B cell (primary cell): ENCODE results near the gene TMEM256. TPM values are rescaled to one million over a fixed set of nuclear protein-coding genes. Genes with fewer than 3 reads are reported as not detected.

ENCODE experiments used
- ATAC-seq: fragments of 200-7000 bp; cut with Tn5 transposase; one replicate; pipeline ENCODE4 v1.10.0; 2021; ENCODE audit warnings: low read depth, mild to moderate bottlenecking, moderate number of reproducible peaks, moderate library complexity
- CTCF ChIA-PET: fragments of 350-600 bp; sonication (Branson Sonifier 250); formaldehyde crosslinking; loops from one replicate; lab custom pipeline; 2021; ENCODE audit warnings: antibody characterized with exemption, inconsistent platforms; lab: Charles Lee
- POLR2A ChIA-PET: fragments of 350-600 bp; sonication (Branson Sonifier 250); formaldehyde crosslinking; loops from one replicate; lab custom pipeline; 2021; ENCODE audit warnings: antibody characterized with exemption; lab: Charles Lee
- DNase-seq: peaks from one replicate; pipeline ENCODE4 v3.0.0; 2013
- H2AFZ ChIP-seq: 2 replicates; pipeline ENCODE4 v1.6.1; 2012; ENCODE audit warnings: mild to moderate bottlenecking, low read depth, low read length; ENCODE audit not compliant: insufficient read depth, poor library complexity, severe bottlenecking
- H3K27ac ChIP-seq, 2 donors: 1 replicate in 1 of 2; 2 replicates in 1 of 2; pipeline ENCODE4 v1.5.1; 2012 to 2013; ENCODE audit warnings: low read length in 2 of 2, mild to moderate bottlenecking in 2 of 2, moderate library complexity in 1 of 2
- H3K27me3 ChIP-seq, 4 experiments: fragments of 200-600 bp in 1 of 4; sonication (generic) in 1 of 4; replicated peaks in 1 of 4; 1 replicate in 2 of 4; 2 replicates in 2 of 4; pipeline versions ENCODE4 v1.6.1 to v1.7.0; 2013 to 2016; ENCODE audit warnings: low read length in 3 of 4, mild to moderate bottlenecking in 2 of 4, mixed read lengths in 1 of 4, moderate library complexity in 1 of 4; ENCODE audit not compliant: insufficient read depth in 4 of 4, control insufficient read depth in 3 of 4; ENCODE audit errors: control extremely low read depth in 1 of 4
- H3K36me3 ChIP-seq, 2 experiments: replicated peaks in 1 of 2; 1 replicate in 1 of 2; 2 replicates in 1 of 2; pipeline versions ENCODE4 v1.6.1 to v1.7.1; 2013; ENCODE audit warnings: low read length in 1 of 2; ENCODE audit not compliant: insufficient read depth in 2 of 2, control insufficient read depth in 1 of 2; ENCODE audit errors: control extremely low read depth in 1 of 2, extremely low read depth in 1 of 2
- H3K4me1 ChIP-seq, 2 donors: fragments of 200-600 bp in 1 of 2; sonication (generic) in 1 of 2; 1 replicate in 1 of 2; 2 replicates in 1 of 2; pipeline versions ENCODE4 v1.5.1 to v1.6.1; 2013 to 2017; ENCODE audit warnings: low read length in 2 of 2; ENCODE audit not compliant: control insufficient read depth in 2 of 2, insufficient read depth in 2 of 2
- H3K4me2 ChIP-seq: replicated peaks from 2 replicates; pipeline ENCODE3; 2012; ENCODE audit warnings: mild to moderate bottlenecking, low read depth, low read length; ENCODE audit not compliant: poor library complexity, severe bottlenecking
- H3K4me3 ChIP-seq, 5 experiments: fragments of 200-600 bp in 1 of 5; sonication (generic) in 1 of 5; 1 replicate in 3 of 5; 2 replicates in 2 of 5; pipeline versions ENCODE4 v1.5.1 to v1.7.0; 2011 to 2016; ENCODE audit warnings: low read length in 4 of 5, mild to moderate bottlenecking in 4 of 5, low read depth in 2 of 5, control low read depth in 1 of 5, moderate library complexity in 1 of 5; ENCODE audit not compliant: insufficient read depth in 1 of 5; ENCODE audit errors: control extremely low read depth in 1 of 5, extremely low read depth in 1 of 5
- H3K79me2 ChIP-seq: fragments of 200-600 bp; sonication (generic); one replicate; pipeline ENCODE4 v1.6.0; 2016; ENCODE audit warnings: low read length; ENCODE audit not compliant: control insufficient read depth, insufficient read depth
- H3K9ac ChIP-seq: fragments of 200-600 bp; sonication (generic); 2 replicates; pipeline ENCODE4 v1.6.1; 2017; ENCODE audit warnings: mild to moderate bottlenecking, low read length, moderate library complexity
- H3K9me3 ChIP-seq, 3 donors: one replicate each; pipeline versions ENCODE4 v1.6.1 to v1.7.1; 2013; ENCODE audit warnings: low read length in 2 of 3; ENCODE audit not compliant: control insufficient read depth in 2 of 3, insufficient read depth in 1 of 3; ENCODE audit errors: control extremely low read depth in 1 of 3
- H4K20me1 ChIP-seq: 2 replicates; pipeline ENCODE4 v1.6.0; 2012; ENCODE audit warnings: mild to moderate bottlenecking, low read length; ENCODE audit not compliant: insufficient read depth, control insufficient read depth, poor library complexity, severe bottlenecking
- H3K27ac Mint-ChIP-seq: one replicate; pipeline ENCODE4 v1.8.0; 2021; ENCODE audit warnings: mixed read lengths
- H3K27me3 Mint-ChIP-seq: one replicate; pipeline ENCODE4 v1.8.0; 2021; ENCODE audit warnings: mixed read lengths
- H3K4me1 Mint-ChIP-seq: one replicate; pipeline ENCODE4 v1.8.0; 2021; ENCODE audit warnings: mixed read lengths
- H3K4me3 Mint-ChIP-seq: one replicate; pipeline ENCODE4 v1.8.0; 2021; ENCODE audit warnings: mixed read lengths
- H3K9me3 Mint-ChIP-seq: one replicate; pipeline ENCODE4 v1.8.0; 2022; ENCODE audit warnings: mixed read lengths; ENCODE audit not compliant: insufficient read depth
- EZH2 ChIP-seq: IDR thresholded peaks from 2 replicates; pipeline ENCODE4 v1.6.1; 2012; ENCODE audit warnings: borderline replicate concordance, low read depth, mild to moderate bottlenecking, moderate library complexity, low read length; ENCODE audit not compliant: insufficient read depth, poor library complexity, severe bottlenecking
- WGBS: methylation state at CpG from one replicate; pipeline ENCODE4 v1.1.5; 2013; ENCODE audit warnings: missing lambda C conversion rate; ENCODE audit not compliant: insufficient coverage; 5-methylcytosine and 5-hydroxymethylcytosine counted together
- intact Hi-C: fragments of 100-400 bp; cut with micrococcal nuclease; formaldehyde crosslinking; loops from one replicate; pipeline ENCODE4 v1.10.0; 2022
- polyA plus RNA-seq: library from polyadenylated mRNA; depleted of rRNA; stranded (reverse); fragments of >200 nt; gene quantifications from 2 replicates; pipeline ENCODE4 v1.2.3, GENCODE V29; 2012
- total RNA-seq, 2 donors: library from RNA; stranded (reverse); fragments of 120-200 nt in 1 of 2; gene quantifications; 1 replicate in 1 of 2; 2 replicates in 1 of 2; pipeline versions ENCODE4 v1.2.3 to v1.2.4, GENCODE V29; 2013 to 2022
- TF ChIP-seq, protein P1 (sequence below): fragments of 200-600 bp; IDR thresholded peaks from one replicate; pipeline ENCODE4 v1.8.0; 2022; ENCODE audit warnings: antibody characterized with exemption, mild to moderate bottlenecking

Gene TMEM256
- total and polyA plus RNA-seq, 2 donors (not counting 1 experiment from before 2014, with no cell fraction given) = 65.4 to 67.8 TPM

DNA sequence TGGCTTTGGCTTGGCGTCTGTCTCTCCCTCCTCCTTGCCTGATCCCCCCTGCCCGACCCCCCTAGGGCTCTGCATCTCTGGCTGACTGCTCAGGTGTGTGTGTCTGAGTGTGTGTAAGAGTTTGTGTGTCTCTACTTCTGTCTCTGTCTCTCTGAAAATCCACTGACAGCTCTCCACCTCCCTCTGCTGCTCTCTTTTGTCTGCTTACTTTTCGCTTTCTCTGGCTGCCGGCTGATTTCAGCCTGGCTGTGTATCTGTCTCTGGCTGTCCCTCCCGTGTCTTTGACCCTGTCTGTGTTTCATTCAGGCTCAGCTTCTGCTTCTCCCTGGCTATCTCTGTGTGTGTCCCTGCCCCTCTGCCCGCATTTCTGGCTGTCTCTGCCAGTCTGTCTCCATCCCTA, 12.4 kb upstream of the TMEM256 start:
- H3K4me1 ChIP-seq = no peaks in the 10 kb centered on the region
- no peaks in the 10 kb centered on the region for H3K36me3 ChIP-seq
- CTCF ChIA-PET = interaction anchor here (1.2 kb wide), 1 partner anchor 60 kb away, joined by 4 read pairs; no protein-coding TSS in a partner anchor
- TF ChIP-seq, protein P1, sequence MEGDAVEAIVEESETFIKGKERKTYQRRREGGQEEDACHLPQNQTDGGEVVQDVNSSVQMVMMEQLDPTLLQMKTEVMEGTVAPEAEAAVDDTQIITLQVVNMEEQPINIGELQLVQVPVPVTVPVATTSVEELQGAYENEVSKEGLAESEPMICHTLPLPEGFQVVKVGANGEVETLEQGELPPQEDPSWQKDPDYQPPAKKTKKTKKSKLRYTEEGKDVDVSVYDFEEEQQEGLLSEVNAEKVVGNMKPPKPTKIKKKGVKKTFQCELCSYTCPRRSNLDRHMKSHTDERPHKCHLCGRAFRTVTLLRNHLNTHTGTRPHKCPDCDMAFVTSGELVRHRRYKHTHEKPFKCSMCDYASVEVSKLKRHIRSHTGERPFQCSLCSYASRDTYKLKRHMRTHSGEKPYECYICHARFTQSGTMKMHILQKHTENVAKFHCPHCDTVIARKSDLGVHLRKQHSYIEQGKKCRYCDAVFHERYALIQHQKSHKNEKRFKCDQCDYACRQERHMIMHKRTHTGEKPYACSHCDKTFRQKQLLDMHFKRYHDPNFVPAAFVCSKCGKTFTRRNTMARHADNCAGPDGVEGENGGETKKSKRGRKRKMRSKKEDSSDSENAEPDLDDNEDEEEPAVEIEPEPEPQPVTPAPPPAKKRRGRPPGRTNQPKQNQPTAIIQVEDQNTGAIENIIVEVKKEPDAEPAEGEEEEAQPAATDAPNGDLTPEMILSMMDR = no peak
- TF ChIP-seq EZH2 = no peak
- no peak overlapping the region for H3K9ac ChIP-seq
- H2AFZ ChIP-seq = no peak overlapping the region
- Mint-ChIP-seq H3K4me1 (no peaks in the 10 kb centered on the region), H3K4me3 (no peak overlapping the region), H3K9me3 (no peaks in the 10 kb centered on the region), H3K27me3 (peaks cover 11% of the 10 kb centered on the region), H3K27ac (no peak overlapping the region)
- POLR2A ChIA-PET = no interaction called here
- no peaks in the 10 kb centered on the region for H3K27me3 ChIP-seq
- no peaks in the 10 kb centered on the region for H3K79me2 ChIP-seq
- H3K27ac ChIP-seq = no peak overlapping the region
- 80% methylated on average over 4 of the region's 6 CpGs for WGBS
- H4K20me1 ChIP-seq = no peaks in the 10 kb centered on the region
- DNase-seq (no peak), ATAC-seq (no peak)
- H3K4me3 ChIP-seq = no peak overlapping the region
- intact Hi-C loops = no loop called here
- H3K4me2 ChIP-seq = no peak overlapping the region
- no peaks in the 10 kb centered on the region for H3K9me3 ChIP-seq

DNA sequence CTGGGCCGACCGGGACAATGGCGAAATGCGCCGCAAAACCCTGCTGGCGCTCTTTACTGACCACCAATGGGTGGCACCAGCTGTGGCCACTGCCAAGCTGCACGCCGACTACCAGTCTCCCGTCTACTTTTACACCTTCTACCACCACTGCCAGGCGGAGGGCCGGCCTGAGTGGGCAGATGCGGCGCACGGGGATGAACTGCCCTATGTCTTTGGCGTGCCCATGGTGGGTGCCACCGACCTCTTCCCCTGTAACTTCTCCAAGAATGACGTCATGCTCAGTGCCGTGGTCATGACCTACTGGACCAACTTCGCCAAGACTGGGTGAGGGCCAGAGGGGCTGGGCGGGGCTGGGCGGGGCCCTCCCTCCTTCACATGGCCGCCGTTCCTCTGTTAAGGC, 11.9 kb upstream of the TMEM256 start:
- no peaks in the 10 kb centered on the region for H3K4me1 Mint-ChIP-seq
- Histone ChIP-seq H3K4me3 (no peak overlapping the region), H3K36me3 (no peaks in the 10 kb centered on the region), H3K27me3 (peaks cover 0 to 2% (median 0%) of the 10 kb centered on the region in 4 experiments), H2AFZ (no peak overlapping the region), H3K4me1 (no peaks in the 10 kb centered on the region), H3K79me2 (no peaks in the 10 kb centered on the region), H4K20me1 (no peaks in the 10 kb centered on the region), H3K9me3 (no peaks in the 10 kb centered on the region), H3K4me2 (no peak overlapping the region), H3K9ac (no peak overlapping the region), H3K27ac (no peak overlapping the region)
- ChIA-PET POLR2A (no interaction called here), CTCF (no interaction called here)
- DNase-seq = no peak
- TF ChIP-seq, protein P1 = no peak
- no peak for TF ChIP-seq EZH2
- no peak for ATAC-seq
- intact Hi-C loops = no loop called here
- no peaks in the 10 kb centered on the region for H3K9me3 Mint-ChIP-seq
- H3K4me3 Mint-ChIP-seq = no peak overlapping the region
- no peak overlapping the region for H3K27ac Mint-ChIP-seq
- H3K27me3 Mint-ChIP-seq = peaks cover 11% of the 10 kb centered on the region
- WGBS = 92% methylated on average over 23 of the region's 23 CpGs
